Osteoblast (primary cell): ENCODE measurements around the gene UBE2U. TPM values are rescaled to one million over a fixed set of nuclear protein-coding genes. Genes with fewer than 3 reads are reported as not detected.
"Not testable (repeated sequence)": the region's sequence is repeated elsewhere in the genome, so short reads cannot be mapped to it uniquely, and the experiment has no call there.

ENCODE experiments used
- DNase-seq: peaks from one replicate; pipeline ENCODE4 v3.0.0; 2011; ENCODE audit warnings: low spot score, mixed read lengths; ENCODE audit not compliant: insufficient read length; ENCODE audit errors: missing footprints
- H2AFZ ChIP-seq: 2 replicates; pipeline ENCODE4 v1.6.0; 2011; ENCODE audit warnings: mild to moderate bottlenecking, low read length
- H3K27ac ChIP-seq: 2 replicates; pipeline ENCODE4 v1.5.1; 2011; ENCODE audit warnings: mild to moderate bottlenecking, low read depth, low read length, moderate library complexity
- H3K27me3 ChIP-seq: 2 replicates; pipeline ENCODE4 v1.6.0; 2012; ENCODE audit warnings: mild to moderate bottlenecking, control low read depth, inconsistent platforms, low read length, moderate library complexity; ENCODE audit not compliant: insufficient read depth
- H3K36me3 ChIP-seq: 2 replicates; pipeline ENCODE4 v1.5.1; 2011; ENCODE audit warnings: mild to moderate bottlenecking, low read length, control low read depth, moderate library complexity; ENCODE audit not compliant: insufficient read depth
- H3K4me1 ChIP-seq: 2 replicates; pipeline ENCODE4 v1.5.1; 2011; ENCODE audit warnings: mild to moderate bottlenecking, low read length, control low read depth, moderate library complexity; ENCODE audit not compliant: insufficient read depth
- H3K4me2 ChIP-seq: 2 replicates; pipeline ENCODE4 v1.6.0; 2011; ENCODE audit warnings: mild to moderate bottlenecking, low read length; ENCODE audit not compliant: insufficient read depth
- H3K4me3 ChIP-seq: fragments of 200-600 bp; sonication (generic); 3 replicates; pipeline ENCODE4 v1.5.1; 2012; ENCODE audit warnings: mild to moderate bottlenecking, low read length, inconsistent platforms; ENCODE audit not compliant: insufficient read depth
- H3K79me2 ChIP-seq: 2 replicates; pipeline ENCODE4 v1.6.0; 2012; ENCODE audit warnings: mild to moderate bottlenecking, low read length, control low read depth, inconsistent platforms; ENCODE audit not compliant: insufficient read depth
- H3K9me3 ChIP-seq: 2 replicates; pipeline ENCODE4 v1.5.1; 2011; ENCODE audit warnings: low read depth, low read length, control low read depth
- H4K20me1 ChIP-seq: 2 replicates; pipeline ENCODE4 v1.6.0; 2012; ENCODE audit warnings: mild to moderate bottlenecking, low read length, control low read depth; ENCODE audit not compliant: insufficient read depth
- total RNA-seq: library from RNA; depleted of rRNA; stranded (reverse); fragments of >200 nt; gene quantifications from 2 replicates; pipeline ENCODE4 v1.2.3, GENCODE V29; 2012
- TF ChIP-seq, protein P1 (sequence below): IDR thresholded peaks from 2 replicates; pipeline ENCODE4 v1.5.1; 2011; ENCODE audit warnings: mild to moderate bottlenecking, low read depth, low read length, moderate library complexity; ENCODE audit errors: extremely low read depth

UBE2U gene
- total RNA-seq, 1 donor, result not detected

DNA sequence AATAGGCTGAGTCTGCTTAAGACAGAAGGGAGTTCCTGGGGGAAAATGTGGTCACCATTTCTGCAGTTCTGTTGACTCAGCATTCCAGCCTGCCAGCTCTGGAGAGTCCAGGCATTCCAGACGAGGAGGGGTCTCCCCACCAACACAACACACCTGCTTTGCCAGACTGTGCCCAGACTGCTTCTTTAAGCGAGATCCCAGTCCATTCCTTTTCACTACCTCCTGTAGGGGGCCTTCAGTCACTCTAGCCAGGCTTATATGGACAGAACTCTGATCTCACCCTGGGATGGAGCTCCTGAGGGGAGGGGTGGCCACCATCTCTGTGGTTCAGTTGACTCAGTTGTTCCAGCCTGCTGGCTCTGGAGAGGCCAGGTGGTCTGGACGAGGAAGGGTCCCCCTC, 48.5 kb downstream of the UBE2U start:
- no peaks in the 10 kb centered on the region for H3K79me2 ChIP-seq
- TF ChIP-seq, protein P1, sequence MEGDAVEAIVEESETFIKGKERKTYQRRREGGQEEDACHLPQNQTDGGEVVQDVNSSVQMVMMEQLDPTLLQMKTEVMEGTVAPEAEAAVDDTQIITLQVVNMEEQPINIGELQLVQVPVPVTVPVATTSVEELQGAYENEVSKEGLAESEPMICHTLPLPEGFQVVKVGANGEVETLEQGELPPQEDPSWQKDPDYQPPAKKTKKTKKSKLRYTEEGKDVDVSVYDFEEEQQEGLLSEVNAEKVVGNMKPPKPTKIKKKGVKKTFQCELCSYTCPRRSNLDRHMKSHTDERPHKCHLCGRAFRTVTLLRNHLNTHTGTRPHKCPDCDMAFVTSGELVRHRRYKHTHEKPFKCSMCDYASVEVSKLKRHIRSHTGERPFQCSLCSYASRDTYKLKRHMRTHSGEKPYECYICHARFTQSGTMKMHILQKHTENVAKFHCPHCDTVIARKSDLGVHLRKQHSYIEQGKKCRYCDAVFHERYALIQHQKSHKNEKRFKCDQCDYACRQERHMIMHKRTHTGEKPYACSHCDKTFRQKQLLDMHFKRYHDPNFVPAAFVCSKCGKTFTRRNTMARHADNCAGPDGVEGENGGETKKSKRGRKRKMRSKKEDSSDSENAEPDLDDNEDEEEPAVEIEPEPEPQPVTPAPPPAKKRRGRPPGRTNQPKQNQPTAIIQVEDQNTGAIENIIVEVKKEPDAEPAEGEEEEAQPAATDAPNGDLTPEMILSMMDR, result peak; percentile 33
- DNase-seq, result no peak
- no peaks in the 10 kb centered on the region for H3K4me1 ChIP-seq
- H3K36me3 ChIP-seq, result no peaks in the 10 kb centered on the region
- no peak overlapping the region for H3K27ac ChIP-seq
- no peaks in the 10 kb centered on the region for H4K20me1 ChIP-seq
- H3K4me2 ChIP-seq, result no peak overlapping the region
- no peak overlapping the region for H3K4me3 ChIP-seq
- H2AFZ ChIP-seq, result no peak overlapping the region
- peaks cover 11% of the 10 kb centered on the region for H3K27me3 ChIP-seq
- H3K9me3 ChIP-seq, result no peaks in the 10 kb centered on the region

DNA sequence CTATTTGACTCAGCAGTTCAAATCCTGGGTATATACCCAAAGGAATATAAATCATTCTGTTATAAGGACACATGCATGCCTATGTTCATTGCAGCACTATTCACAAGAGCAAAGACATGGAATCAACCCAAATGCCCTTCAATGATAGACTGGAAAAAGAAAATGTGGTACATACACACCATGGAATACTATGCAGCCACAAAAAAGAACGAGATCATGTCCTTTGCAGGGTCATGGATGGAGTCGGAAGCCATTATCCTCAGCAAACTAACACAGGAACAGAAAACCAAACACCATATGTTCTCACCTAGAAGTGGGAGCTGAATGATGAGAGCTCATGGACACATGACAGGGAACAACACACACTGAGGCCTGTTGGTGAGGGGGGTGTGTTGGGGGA, 53.8 kb downstream of the UBE2U start:
- not testable (repeated sequence) for H2AFZ ChIP-seq, DNase-seq, H3K4me3 ChIP-seq, H3K79me2 ChIP-seq, H3K4me2 ChIP-seq, H4K20me1 ChIP-seq, H3K27ac ChIP-seq, H3K4me1 ChIP-seq, H3K36me3 ChIP-seq, H3K9me3 ChIP-seq
- peaks cover 10% of the 10 kb centered on the region for H3K27me3 ChIP-seq

DNA sequence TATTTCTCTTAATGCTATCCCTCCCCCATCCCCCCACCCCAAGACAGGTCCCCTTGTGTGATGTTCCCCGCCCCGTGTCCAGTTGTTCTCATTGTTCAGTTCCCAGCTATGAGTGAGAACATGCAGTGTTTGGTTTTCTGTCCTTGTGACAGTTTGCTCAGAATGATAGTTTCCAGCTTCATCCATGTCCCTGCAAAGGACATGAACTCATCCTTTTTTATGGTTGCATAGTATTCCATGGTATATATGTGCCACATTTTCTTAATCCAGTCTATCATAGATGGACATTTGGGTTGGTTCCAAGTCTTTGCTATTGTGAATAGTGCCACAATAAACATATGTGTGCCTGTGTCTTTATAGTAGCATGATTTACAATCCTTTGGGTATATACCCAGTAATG, 55.0 kb downstream of the UBE2U start:
- H3K4me1 ChIP-seq, H4K20me1 ChIP-seq, DNase-seq, H3K27ac ChIP-seq, H3K79me2 ChIP-seq, H2AFZ ChIP-seq, H3K9me3 ChIP-seq, H3K27me3 ChIP-seq, H3K4me2 ChIP-seq, H3K36me3 ChIP-seq, H3K4me3 ChIP-seq: not testable (repeated sequence)

DNA sequence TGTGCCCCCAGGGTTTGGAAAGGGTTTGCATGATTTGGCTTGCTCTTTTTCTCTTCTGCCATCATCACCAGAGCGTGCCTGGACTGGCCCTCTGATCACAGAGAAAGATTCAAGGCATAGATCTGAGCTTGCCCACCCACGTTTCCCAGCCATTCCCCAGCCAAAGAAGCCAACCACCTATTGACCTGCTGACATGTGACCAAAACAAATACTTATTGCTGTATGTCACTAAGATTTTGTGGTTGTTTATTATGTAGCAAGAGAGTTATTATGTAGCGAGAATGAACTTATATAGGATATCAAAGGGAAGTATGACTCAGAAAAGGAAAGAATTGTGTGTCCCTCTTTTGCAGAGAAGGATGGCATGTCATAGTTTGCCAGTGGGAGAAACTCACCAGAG, 59.9 kb downstream of the UBE2U start:
- Histone ChIP-seq H3K79me2 (no peaks in the 10 kb centered on the region), H3K27me3 (peaks cover 18% of the 10 kb centered on the region), H3K36me3 (no peaks in the 10 kb centered on the region), H2AFZ (no peak overlapping the region), H3K4me1 (no peaks in the 10 kb centered on the region), H3K4me3 (no peak overlapping the region), H3K9me3 (no peaks in the 10 kb centered on the region), H3K27ac (no peak overlapping the region), H3K4me2 (no peak overlapping the region), H4K20me1 (no peaks in the 10 kb centered on the region)
- TF ChIP-seq, protein P1, result no peak
- no peak for DNase-seq

DNA sequence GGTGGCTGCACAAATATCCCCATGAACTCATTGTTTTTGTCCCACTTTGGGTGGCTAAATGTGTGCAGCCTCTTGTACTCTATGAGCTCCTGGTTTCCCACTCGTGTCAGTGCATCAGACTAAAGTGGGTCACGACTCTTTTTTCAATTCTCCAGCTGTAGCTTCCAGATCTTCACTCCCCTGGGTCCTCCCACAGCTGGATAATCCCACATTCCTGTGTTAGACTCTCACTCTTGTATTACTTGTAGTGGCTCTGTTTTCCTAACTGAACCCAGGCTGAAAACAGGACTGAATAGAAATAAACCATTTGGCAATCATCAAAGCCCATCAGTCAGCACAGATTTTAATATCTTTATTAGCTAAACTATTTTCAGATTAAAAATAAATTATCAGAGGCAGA, 60.4 kb downstream of the UBE2U start:
- TF ChIP-seq, protein P1, result no peak
- H3K4me1 ChIP-seq, result no peaks in the 10 kb centered on the region
- DNase-seq, result peak; percentile 58
- H2AFZ ChIP-seq, result no peak overlapping the region
- no peak overlapping the region for H3K4me3 ChIP-seq
- H3K27ac ChIP-seq, result no peak overlapping the region
- no peaks in the 10 kb centered on the region for H3K79me2 ChIP-seq
- no peak overlapping the region for H3K4me2 ChIP-seq
- peaks cover 18% of the 10 kb centered on the region for H3K27me3 ChIP-seq
- H4K20me1 ChIP-seq, result no peaks in the 10 kb centered on the region
- no peaks in the 10 kb centered on the region for H3K36me3 ChIP-seq
- H3K9me3 ChIP-seq, result no peaks in the 10 kb centered on the region
